Common myeloid progenitor, CD34-positive (primary cell): Measurements from ENCODE around the gene GRHL1.

Experiments
- CTCF ChIA-PET: fragments of 350-600 bp; sonication (Branson Sonifier 250); formaldehyde crosslinking; loops from one replicate; lab custom pipeline; 2021; ENCODE audit warnings: antibody characterized with exemption; lab: Charles Lee
- POLR2A ChIA-PET: fragments of 350-600 bp; sonication (Branson Sonifier 250); formaldehyde crosslinking; loops from one replicate; lab custom pipeline; 2021; ENCODE audit warnings: antibody characterized with exemption; lab: Charles Lee
- DNase-seq, 3 donors: peaks; one replicate each; pipeline versions ENCODE4 v3.0.0 to v3.0.0-alpha.2; 2013
- H3K27ac ChIP-seq, 2 experiments: 1 replicate in 1 of 2; 2 replicates in 1 of 2; pipeline ENCODE4 v1.7.0; 2013; ENCODE audit warnings: inconsistent platforms in 2 of 2, low read length in 2 of 2, mild to moderate bottlenecking in 2 of 2, low read depth in 1 of 2, moderate library complexity in 1 of 2; ENCODE audit not compliant: severe bottlenecking in 2 of 2, insufficient read depth in 1 of 2, poor library complexity in 1 of 2
- H3K27me3 ChIP-seq, 5 experiments: replicated peaks in 2 of 5; 1 replicate in 3 of 5; 2 replicates in 2 of 5; pipeline versions ENCODE4 v1.6.1 to v1.7.0; 2013; ENCODE audit warnings: low read length in 4 of 5, mild to moderate bottlenecking in 2 of 5, moderate library complexity in 2 of 5, inconsistent platforms in 1 of 5; ENCODE audit not compliant: insufficient read depth in 5 of 5, control insufficient read depth in 4 of 5
- H3K36me3 ChIP-seq, 4 experiments: 1 replicate in 2 of 4; 2 replicates in 2 of 4; pipeline versions ENCODE4 v1.6.1 to v1.7.0; 2013; ENCODE audit warnings: low read length in 3 of 4, control low read depth in 1 of 4, mild to moderate bottlenecking in 1 of 4; ENCODE audit not compliant: control insufficient read depth in 4 of 4, insufficient read depth in 4 of 4
- H3K4me1 ChIP-seq, 4 experiments: 1 replicate in 3 of 4; 2 replicates in 1 of 4; pipeline versions ENCODE4 v1.6.1 to v1.7.1; 2013; ENCODE audit warnings: low read length in 3 of 4, mild to moderate bottlenecking in 3 of 4, control low read depth in 1 of 4, inconsistent platforms in 1 of 4, moderate library complexity in 1 of 4; ENCODE audit not compliant: control insufficient read depth in 4 of 4, insufficient read depth in 4 of 4; ENCODE audit errors: control extremely low read depth in 1 of 4
- H3K4me3 ChIP-seq, 7 experiments: 1 replicate in 4 of 7; 2 replicates in 3 of 7; pipeline versions ENCODE4 v1.5.1 to v1.7.0; 2013; ENCODE audit warnings: mild to moderate bottlenecking in 7 of 7, low read length in 6 of 7, moderate library complexity in 6 of 7, inconsistent platforms in 2 of 7, low read depth in 2 of 7, control low read depth in 1 of 7; ENCODE audit not compliant: insufficient read depth in 4 of 7, control insufficient read depth in 1 of 7; ENCODE audit errors: extremely low read depth in 1 of 7
- H3K9me3 ChIP-seq, 5 experiments: 1 replicate in 4 of 5; 2 replicates in 1 of 5; pipeline versions ENCODE4 v1.6.1 to v1.7.1; 2013; ENCODE audit warnings: low read length in 4 of 5, mild to moderate bottlenecking in 2 of 5, inconsistent platforms in 1 of 5, low read depth in 1 of 5, moderate library complexity in 1 of 5; ENCODE audit not compliant: control insufficient read depth in 4 of 5, insufficient read depth in 2 of 5; ENCODE audit errors: control extremely low read depth in 1 of 5
- WGBS: methylation state at CpG from one replicate; pipeline ENCODE4 v1.1.5; 2013; ENCODE audit not compliant: insufficient coverage; 5-methylcytosine and 5-hydroxymethylcytosine counted together

The GRHL1 gene

DNA sequence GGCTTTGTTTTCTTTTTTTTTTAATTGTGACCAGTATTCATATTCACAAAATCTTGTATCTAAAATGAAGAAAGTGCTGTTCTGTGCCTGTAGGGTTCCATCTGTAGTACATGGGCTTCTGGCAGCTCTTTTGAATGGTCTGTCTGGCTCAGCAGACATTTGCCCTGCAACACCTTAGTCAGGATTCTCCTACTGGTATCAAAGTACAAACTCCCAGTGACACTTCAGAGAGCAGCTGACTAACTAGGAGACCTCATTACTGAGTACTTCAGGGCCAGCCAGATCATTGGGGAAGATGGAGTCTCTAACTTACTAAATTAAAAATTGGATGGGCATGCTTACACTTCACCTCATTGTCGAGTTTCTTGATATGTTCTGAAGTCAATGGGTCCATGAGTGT, 39.7 kb downstream of the GRHL1 start:
- Histone ChIP-seq H3K27me3 (no peaks in the 10 kb centered on the region), H3K4me3 (no peak overlapping the region), H3K36me3 (no peaks in the 10 kb centered on the region), H3K9me3 (no peaks in the 10 kb centered on the region), H3K4me1 (peaks cover 0 to 3% (median 0%) of the 10 kb centered on the region in 4 experiments), H3K27ac (no peak overlapping the region)
- POLR2A ChIA-PET, result no interaction called here
- CTCF ChIA-PET, result interaction anchor here (0.5 to 1.5 kb wide), 4 partner anchors 15 to 57 kb away, joined by 3 to 4 read pairs (median 4); no protein-coding TSS in a partner anchor
- WGBS, result no CpG with 5 or more reads among the region's 1 CpG
- no peak for DNase-seq

DNA sequence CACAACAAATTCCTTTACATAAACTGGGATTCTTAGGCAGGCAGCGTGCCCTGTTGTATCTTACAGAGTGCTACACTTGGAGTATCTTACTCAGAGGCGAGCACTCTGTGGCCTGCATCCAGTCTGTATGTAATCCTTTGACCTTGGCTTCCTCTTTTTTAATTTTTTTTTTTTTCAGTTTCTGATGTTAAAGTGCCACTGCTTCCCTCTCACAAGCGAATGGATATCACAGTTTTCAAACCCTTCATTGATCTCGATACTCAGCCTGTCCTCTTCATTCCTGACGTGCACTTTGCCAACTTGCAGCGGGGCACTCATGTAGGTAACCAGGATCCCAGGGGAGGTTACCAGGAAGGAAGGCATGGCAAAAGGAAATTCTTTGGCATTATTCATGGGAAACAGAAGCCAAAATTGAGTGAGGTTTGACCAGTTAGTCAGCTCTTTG, 40.4 kb downstream of the GRHL1 start:
- 66% methylated on average over 6 of the region's 6 CpGs for WGBS

DNA sequence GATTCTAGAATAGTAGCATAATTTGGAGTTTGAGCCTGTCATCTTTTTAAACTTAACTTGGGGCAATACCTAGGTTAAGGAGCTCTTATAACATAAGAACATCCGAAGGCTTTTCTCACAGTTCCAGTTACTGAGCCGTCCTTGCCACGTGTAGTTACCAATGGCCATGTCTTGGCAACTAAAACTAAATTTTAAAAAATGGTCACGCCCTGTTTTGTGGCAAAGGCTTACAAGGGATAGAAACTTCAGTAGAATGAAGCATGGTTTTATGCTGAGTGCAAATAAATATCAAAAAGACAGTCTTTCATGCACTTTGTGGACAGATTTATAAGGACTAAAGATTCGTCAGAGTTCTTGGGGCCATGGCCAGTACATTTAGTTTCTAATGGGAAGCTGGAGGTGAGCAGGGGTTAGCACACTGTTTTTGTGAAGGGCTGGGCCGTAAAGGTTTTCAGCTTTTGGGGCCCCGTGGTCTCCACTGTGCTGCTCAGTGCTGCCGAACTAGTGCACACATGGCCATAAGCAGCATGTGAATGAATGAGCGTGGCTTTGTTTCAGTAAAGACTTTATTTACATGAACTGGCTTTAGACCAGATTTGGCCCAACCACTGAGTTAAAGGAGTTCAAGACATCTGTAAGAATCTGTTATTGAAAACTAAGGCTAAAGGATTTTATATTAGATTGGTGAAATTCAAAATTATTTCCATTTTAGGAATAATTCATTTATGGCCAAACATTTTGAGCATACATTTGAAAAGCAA, 41.1 kb downstream of the GRHL1 start:
- Histone ChIP-seq H3K27ac (no peak overlapping the region), H3K4me3 (no peak overlapping the region), H3K36me3 (no peaks in the 10 kb centered on the region), H3K27me3 (peaks cover 0 to 5% (median 0%) of the 10 kb centered on the region in 5 experiments), H3K9me3 (no peaks in the 10 kb centered on the region), H3K4me1 (peaks cover 0 to 3% (median 0%) of the 10 kb centered on the region in 4 experiments)
- POLR2A ChIA-PET, result no interaction called here
- WGBS, result 98% methylated on average over 8 of the region's 9 CpGs
- CTCF ChIA-PET, result interaction anchor here (1.3 to 1.5 kb wide), 2 partner anchors 8 to 10 kb away, joined by 4 to 5 read pairs; no protein-coding TSS in a partner anchor
- no peak for DNase-seq

More for the DNA sequence above, 40.4 kb downstream of the GRHL1 start:
- H3K4me1 ChIP-seq, result peaks cover 0 to 3% (median 0%) of the 10 kb centered on the region in 4 experiments
- no peak overlapping the region for H3K27ac ChIP-seq
- no peaks in the 10 kb centered on the region for H3K9me3 ChIP-seq
- ChIA-PET POLR2A (no interaction called here), CTCF (interaction anchor here (0.5 to 1.5 kb wide), 3 partner anchors 8 to 57 kb away, joined by 3 to 5 read pairs (median 4); no protein-coding TSS in a partner anchor)
- H3K36me3 ChIP-seq, result no peaks in the 10 kb centered on the region
- DNase-seq, result peak in 2 of 3 donors; percentile 37 to 46
- peaks cover 0 to 2% (median 0%) of the 10 kb centered on the region in 5 experiments for H3K27me3 ChIP-seq
- H3K4me3 ChIP-seq, result no peak overlapping the region

DNA sequence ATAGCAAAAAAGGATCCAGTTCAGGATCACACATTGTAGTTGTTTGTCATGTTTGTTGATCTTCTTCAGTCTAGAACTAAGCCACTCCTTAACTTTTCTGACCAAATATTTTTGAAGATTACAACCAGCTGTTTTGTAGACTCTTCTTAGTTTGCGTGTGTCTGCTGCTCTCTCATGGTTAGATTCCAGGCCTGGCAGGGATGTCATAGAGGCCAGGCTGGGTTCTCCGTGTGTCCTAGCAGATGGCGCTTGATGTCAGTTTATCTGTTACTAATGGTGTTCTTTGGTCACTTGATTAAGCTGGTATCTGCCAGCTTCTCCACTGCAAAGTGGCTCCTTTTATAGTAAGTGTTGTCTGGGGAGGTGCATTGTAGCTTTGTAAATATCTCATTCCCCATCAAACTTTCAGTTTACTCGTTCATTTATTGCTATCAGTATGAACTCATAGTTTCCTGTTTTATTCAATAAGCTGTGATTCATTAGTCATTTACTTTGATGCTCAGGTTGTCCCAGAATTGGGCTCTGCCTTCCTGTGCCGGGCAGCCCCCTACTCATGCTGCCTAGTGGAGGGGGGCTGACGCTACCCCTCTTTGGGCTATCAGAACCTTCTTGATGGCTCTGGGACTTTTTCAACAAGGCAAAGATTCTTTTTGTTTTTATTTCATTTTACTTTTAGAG, 42.1 kb downstream of the GRHL1 start:
- H3K9me3 ChIP-seq, result no peaks in the 10 kb centered on the region
- 100% methylated on average over 2 of the region's 6 CpGs for WGBS
- H3K27me3 ChIP-seq, result peaks cover 0 to 5% (median 0%) of the 10 kb centered on the region in 5 experiments
- H3K4me1 ChIP-seq, result peaks cover 0 to 3% (median 0%) of the 10 kb centered on the region in 4 experiments
- ChIA-PET CTCF (interaction anchor here (0.6 to 0.9 kb wide), 2 partner anchors 9 to 54 kb away, joined by 3 read pairs; no protein-coding TSS in a partner anchor), POLR2A (no interaction called here)
- H3K27ac ChIP-seq, result no peak overlapping the region
- H3K4me3 ChIP-seq, result no peak overlapping the region
- DNase-seq, result no peak
- no peaks in the 10 kb centered on the region for H3K36me3 ChIP-seq

DNA sequence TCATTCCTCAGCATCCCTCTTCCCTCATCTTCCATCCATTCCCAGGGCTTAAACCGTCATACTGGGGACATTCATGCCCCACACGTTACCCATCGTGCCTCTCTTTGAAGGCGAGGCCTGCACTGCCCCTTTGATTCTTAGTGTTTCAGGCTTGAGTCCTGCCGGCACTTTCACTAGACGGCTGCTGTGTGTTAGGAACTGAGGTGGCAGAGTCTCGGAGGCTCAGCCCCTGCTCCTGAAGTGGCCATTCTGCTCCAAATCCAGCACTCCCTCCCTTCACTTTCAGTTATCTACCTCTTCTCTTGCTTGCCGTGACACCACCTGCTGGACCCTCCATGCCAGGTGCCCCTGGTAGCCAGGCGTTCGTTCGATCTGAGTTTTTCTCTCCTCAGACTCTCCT, 43.0 kb downstream of the GRHL1 start:
- Histone ChIP-seq H3K9me3 (no peaks in the 10 kb centered on the region), H3K27ac (no peak overlapping the region), H3K4me1 (peaks cover 0 to 3% (median 0%) of the 10 kb centered on the region in 4 experiments), H3K36me3 (no peaks in the 10 kb centered on the region), H3K27me3 (peaks cover 0 to 5% (median 0%) of the 10 kb centered on the region in 5 experiments), H3K4me3 (no peak overlapping the region)
- 98% methylated on average over 11 of the region's 11 CpGs for WGBS
- DNase-seq, result no peak
- ChIA-PET CTCF (interaction anchor here (4.2 kb wide), 1 partner anchor 10 kb away, joined by 34 read pairs; no protein-coding TSS in a partner anchor), POLR2A (no interaction called here)

DNA sequence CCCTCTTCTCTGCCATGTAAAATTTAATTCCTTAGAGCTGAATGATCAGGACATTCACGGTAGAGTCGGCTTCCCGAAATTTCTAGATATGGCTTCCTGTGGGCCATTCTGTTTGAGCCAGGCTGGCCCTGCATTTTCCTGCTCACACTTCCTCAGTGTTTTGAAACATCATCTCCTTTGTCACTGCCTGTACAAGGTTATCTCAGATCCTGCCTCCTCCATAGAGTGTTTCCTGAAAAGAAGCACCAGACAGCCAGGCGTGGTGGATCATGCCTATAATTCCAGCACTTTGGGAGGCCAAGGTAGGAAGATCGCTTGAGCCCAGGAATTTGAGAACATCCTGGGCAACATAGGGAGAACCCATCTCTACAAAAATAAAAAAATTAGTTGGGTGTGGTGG, 43.6 kb downstream of the GRHL1 start:
- Histone ChIP-seq H3K36me3 (no peaks in the 10 kb centered on the region), H3K4me3 (no peak overlapping the region), H3K9me3 (no peaks in the 10 kb centered on the region), H3K27ac (no peak overlapping the region), H3K4me1 (peaks cover 0 to 3% (median 0%) of the 10 kb centered on the region in 4 experiments), H3K27me3 (peaks cover 0 to 5% (median 0%) of the 10 kb centered on the region in 5 experiments)
- ChIA-PET POLR2A (no interaction called here), CTCF (interaction anchor here (4.2 kb wide), 1 partner anchor 11 kb away, joined by 34 read pairs; no protein-coding TSS in a partner anchor)
- WGBS, result 92% methylated on average over 4 of the region's 5 CpGs
- DNase-seq, result no peak
